ENCODE data around the gene MSH4.
"Not testable (repeated sequence)": the region's sequence is repeated elsewhere in the genome, so short reads cannot be mapped to it uniquely, and the experiment has no call there.

Gene MSH4

GRCh38 chr1:75797606-75798216 lies 1.0 kb downstream of the MSH4 start:
- no peak for DNase-seq

- DNase-seq = not testable (repeated sequence)
Measured at GRCh38 chr1:75801480-75801879, 4.8 kb downstream of the MSH4 start.

- DNase-seq = no peak
Measured at GRCh38 chr1:75808921-75809320, 12.2 kb downstream of the MSH4 start.

- not testable (repeated sequence) for DNase-seq
Measured at GRCh38 chr1:75810113-75810512, 13.4 kb downstream of the MSH4 start.

DNA sequence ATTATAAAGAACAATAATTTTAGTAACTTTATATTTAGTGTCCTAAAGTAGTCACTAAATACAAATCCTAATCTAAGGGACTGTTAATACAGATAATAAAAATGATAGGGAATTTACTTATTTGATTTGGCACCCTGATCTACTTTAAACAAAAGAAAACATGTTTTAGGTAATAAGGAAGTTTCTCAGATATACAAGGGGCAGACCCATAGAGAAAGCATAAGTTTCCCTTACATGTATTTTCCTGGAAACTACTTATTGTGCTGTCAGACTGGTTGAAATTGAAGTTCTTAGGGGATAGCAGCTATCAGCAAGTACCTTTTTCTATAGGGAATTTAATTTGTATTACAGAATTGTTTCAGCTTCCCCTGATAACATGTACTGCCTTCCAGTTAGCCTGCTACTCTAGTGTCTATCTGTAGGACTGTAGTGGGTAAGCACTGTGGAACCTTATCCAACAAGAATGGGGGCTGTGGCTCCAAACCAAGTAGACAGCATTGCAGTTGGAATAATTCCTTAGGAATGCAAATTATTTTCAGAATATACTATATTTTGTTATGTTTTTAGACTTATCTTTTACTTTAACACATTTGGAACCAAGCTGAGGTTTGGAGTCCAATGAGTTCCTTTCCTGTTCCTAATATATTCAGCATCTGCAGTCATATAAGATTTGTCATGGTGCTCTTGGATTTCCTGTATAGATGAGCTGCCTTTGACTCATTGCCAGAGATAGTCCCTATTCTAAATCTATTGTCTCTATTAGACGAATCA lies 14.7 kb downstream of the MSH4 start:
- DNase-seq = no peak

GRCh38 chr1:75812065-75812464 lies 15.4 kb downstream of the MSH4 start:
- no peak for DNase-seq

DNA sequence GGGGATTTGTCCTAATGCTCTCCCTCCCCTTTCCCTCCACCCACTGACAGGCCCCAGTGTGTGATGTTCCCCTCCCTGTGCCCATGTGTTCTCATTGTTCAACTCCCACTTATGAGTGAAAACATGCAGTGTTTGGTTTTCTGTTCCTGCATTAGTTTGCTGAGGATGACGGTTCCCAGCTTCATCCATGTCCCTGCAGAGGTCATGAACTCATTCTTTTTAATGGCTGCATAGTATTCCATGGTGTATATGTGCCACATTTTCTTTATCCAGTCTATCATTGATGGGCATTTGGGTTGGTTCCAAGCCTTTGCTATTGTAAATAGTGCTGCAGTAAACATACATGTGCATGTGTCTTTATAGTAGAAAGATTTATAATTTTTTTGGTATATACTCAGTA lies 26.9 kb downstream of the MSH4 start:
- not testable (repeated sequence) for DNase-seq

GRCh38 chr1:75836528-75837100 lies 39.9 kb downstream of the MSH4 start:
- no peak for DNase-seq

DNA sequence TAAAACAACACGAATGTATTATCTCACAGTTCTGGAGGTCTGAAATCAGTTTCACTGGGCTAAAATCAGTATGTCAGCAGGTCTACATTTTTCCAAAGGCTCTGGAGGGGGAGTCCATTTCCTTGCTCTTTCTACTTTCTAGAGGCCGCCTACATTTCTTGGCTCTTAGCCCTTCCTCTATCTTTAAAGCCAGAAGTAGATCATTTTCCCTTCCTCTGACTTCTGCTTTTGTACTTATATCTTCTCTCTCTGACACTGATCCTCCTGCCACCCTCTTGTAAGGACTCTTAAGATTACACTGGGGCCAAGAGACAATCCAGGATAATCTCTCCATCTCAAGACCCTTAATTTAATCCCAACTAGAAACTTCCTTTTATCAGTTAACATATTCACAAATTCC lies 41.4 kb downstream of the MSH4 start:
- no peak for DNase-seq

DNA sequence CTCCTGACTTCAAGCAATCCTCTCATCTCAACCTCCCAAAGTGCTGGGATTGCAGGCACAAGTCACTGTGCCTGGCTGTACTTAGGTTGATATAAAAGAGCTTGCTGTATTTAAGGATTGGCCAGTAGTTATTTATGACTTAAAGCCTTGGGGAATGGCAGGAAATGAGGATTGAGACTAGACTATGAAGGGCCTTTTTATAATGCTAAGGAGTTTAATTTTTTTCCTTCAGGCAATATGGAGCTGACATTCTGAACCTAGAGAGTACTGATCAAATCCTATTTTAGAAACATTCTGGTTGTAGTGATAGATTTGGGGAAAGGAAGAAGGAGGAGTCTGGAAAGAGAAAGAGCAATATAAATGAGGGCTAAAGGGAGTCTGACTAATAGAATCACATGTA lies 44.7 kb downstream of the MSH4 start:
- no peak for DNase-seq

GRCh38 chr1:75845576-75845975 lies 48.9 kb downstream of the MSH4 start:
- no peak for DNase-seq

GRCh38 chr1:75855010-75855409 lies 58.3 kb downstream of the MSH4 start:
- DNase-seq = no peak

GRCh38 chr1:75855734-75856133 lies 59.1 kb downstream of the MSH4 start:
- no peak for DNase-seq

DNA sequence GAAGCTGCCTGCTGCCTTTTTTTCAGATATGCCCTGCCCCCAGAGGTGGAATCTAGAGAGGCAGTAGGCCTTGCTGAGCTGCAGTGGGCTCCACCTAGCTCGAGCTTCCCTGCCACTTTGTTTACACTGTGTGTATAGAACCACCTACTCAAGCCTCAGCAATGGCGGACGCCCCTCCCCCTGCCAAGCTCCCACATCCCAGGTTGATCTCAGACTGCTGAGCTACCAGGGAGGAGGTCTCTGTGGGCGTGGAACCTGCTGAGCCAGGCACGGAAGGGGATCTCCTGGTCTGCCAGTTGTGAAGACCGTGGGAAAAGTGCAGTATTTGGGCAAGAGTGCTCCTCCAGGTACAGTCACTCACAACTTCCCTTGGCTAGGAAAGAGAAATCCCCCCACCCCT lies 65.1 kb downstream of the MSH4 start:
- no peak for DNase-seq

DNA sequence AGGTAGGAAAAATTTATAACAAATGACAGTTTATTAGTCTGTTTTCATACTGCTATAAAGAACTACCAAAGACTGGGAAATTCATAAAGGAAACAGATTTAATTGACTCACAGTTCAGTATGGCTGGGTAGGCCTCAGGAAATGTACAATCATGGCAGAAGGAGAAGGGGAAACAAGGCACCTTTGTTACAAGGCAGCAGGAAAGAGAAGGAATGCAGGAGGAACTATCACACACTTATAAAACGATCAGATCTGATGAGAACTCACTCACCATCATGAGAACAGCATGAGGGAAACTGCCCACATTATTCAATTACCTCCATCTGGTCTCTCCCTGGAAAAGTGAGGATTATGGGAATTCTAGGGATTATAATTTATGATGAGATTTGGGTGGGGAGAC lies 74.3 kb downstream of the MSH4 start:
- no peak for DNase-seq

DNA sequence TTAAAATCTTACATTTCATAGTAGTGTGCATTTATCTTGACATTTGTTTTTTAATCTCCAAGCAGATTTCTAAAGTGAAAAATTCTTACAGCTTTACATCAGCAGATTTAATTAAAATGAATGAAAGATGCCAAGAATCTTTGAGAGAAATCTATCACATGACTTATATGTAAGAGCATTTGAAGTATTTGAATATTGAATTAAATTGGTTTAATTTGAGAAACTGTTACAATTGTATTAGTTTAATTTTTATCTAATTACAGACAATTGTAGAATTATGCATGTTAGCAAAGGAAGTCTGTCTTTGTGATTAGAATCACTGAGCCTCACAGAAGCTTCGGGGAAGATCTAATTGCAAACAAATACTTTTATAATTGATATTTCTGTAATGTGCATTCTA lies 83.3 kb downstream of the MSH4 start:
- no peak for DNase-seq

DNA sequence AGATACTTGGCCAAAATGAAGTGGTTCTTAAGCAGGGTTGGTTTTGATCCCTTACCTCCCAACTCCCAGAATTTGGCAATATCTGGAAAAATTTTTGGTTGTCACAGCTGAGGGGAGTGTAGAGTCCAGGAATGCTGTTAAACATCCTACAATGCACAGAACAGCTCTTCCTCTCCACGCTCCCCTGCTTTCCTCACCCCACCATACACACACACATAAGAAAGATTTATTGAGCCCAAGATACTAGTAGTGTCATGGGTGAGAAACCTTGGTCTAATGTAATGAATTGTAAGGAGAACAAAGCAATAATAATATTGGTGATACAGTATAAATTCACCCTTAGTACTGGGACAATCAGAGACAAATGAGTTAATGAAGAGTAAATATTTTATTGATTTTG lies 87.8 kb downstream of the MSH4 start:
- no peak for DNase-seq

DNA sequence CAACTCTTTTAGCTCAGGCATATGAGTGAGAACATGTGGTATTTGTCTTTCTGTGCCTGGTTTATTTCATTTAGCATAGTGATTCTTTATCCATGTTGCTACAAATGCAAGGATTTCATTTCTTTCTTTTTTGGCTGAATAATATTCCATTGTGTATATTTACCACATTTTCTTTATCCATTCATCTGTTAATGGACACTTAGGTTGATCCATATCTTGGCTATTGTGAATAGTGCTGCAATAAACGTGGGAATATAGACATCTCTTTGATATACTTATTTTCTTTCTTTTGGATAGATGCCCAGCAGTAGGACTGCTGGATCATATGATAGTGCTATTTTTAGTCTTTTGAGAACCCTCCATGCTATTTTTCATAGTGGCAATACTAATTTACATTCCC lies 104.7 kb downstream of the MSH4 start:
- no peak for DNase-seq

DNA sequence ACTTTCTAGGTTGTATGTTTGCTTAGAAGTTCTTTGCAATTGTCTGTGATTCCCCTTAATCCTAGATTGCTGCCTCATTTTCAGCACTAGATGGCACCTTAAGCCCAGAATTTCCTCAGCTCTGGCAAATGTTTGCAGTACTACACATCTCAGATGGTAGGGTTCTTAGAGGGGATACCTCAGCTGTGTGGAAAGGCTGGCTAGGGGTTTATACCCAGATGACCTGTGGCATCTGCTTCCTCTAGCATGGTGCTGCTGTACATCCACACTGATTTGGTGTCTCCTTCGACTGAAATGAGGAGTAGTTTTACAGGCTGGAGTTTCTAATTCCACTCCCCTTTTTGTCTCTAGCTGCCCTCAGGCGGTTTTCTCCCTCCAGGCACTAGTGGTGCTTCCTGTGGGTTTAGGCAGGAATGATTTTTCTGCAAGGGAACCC lies 112.1 kb downstream of the MSH4 start:
- no peak for DNase-seq

DNA sequence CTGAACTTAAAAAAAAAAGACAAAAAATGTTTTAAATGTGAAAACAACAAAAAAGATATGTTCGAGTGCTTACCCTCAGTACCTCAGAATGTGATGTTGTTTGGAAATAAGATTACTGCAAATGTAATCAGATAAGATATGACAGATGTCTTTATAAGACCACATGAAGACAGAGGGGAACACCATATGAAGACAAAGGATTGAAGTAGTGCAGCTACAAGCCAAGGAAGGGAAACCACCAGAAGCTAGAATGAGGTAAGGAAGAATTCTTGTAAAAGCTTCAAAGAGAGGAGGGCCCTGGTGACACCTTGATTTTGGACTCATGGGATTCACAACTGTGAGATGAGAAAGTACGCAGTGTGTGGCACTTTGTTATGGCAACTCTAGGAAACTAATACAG lies 120.2 kb downstream of the MSH4 start:
- no peak for DNase-seq

GRCh38 chr1:75922698-75923097 lies 126.0 kb downstream of the MSH4 start:
- no peak for DNase-seq

- no peak for DNase-seq
Measured at GRCh38 chr1:75932304-75932703, 135.6 kb downstream of the MSH4 start, which contains the start of gene ASB17. Gene ASB17, minus strand, starts transcription at chr1:75932404. Its CDS starts 113 bp downstream, at chr1:75932291.

DNA sequence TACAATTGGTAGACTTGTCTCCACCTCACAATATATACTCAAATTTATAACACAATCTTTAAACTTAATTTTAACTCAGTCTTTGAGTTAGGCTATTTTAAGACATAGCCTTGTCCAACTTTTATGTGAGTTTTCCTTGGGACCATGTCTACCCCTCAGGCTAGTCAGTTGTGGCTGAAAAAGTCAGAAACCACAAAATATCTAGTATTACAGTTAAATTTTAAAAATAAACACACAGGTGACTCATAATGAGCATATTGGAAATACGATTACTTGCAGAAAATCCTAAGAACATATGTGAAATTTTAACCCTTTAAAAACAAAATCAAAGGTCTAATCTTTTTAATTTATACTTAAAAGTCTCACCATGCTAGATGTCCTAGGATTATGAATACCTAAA lies 140.4 kb downstream of the MSH4 start:
- no peak for DNase-seq

DNA sequence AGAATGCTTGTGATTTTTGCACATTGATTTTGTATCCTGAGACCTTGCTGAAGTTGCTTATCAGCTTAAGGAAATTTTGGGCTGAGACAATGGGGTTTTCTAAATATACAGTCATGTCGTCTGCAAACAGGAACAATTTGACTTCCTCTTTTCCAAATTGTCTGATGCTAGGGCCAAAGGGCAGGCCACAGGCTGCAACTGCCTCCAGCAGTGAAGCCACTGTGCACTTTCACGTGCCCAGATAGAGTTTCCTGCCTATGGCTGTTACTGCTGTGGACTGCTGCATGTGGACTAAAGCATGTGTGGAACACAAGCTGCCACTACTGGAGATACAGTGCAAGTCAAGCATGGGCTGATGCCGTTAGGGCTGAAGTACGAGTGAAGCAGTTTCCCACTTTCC lies 146.4 kb downstream of the MSH4 start:
- DNase-seq = not testable (repeated sequence)
